HepG2 (cell line): ENCODE measurements around the gene MEIS3. TPM values are rescaled to one million over a fixed set of nuclear protein-coding genes. Genes with fewer than 3 reads are reported as not detected.

Experiments
- ATAC-seq: fragments of 200-7000 bp; cut with Tn5 transposase; 3 replicates; pipeline ENCODE4 v1.9.1; 2020; ENCODE audit warnings: mild to moderate bottlenecking, moderate library complexity
- BruUV-seq: library from RNA; stranded (reverse); fragments of 400-500 nt; replicated peaks from 2 replicates; lab custom pipeline; 2021; lab: Mats Ljungman, UMichigan
- CTCF ChIA-PET: fragments of 300-600 bp; formaldehyde crosslinking; extraction: SDS; loops from one replicate; lab custom pipeline; 2021; ENCODE audit warnings: low total read pairs, inconsistent platforms, low intra/inter-chr PET ratio; lab: Yijun Ruan, JAX
- POLR2A ChIA-PET: fragments of 350-600 bp; sonication (Branson Sonifier 250); formaldehyde crosslinking; loops from one replicate; lab custom pipeline; 2020; ENCODE audit warnings: antibody characterized with exemption, inconsistent platforms; lab: Yijun Ruan, JAX
- DNase-seq: peaks from one replicate; pipeline ENCODE4 v3.0.0-alpha.2; 2015; ENCODE audit warnings: low spot score
- FAIRE-seq: peaks from 3 replicates; lab custom pipeline; 2011; peaks lifted over from hg19 to GRCh38; lab: Jason Lieb, UNC
- H2AFZ ChIP-seq: one replicate; pipeline ENCODE4 v1.6.1; 2011; ENCODE audit warnings: low read length, inconsistent platforms
- H3K27ac ChIP-seq: fragments of 300-600 bp; 3 replicates; pipeline ENCODE4 v1.8.0; 2011; ENCODE audit warnings: mixed run types, mild to moderate bottlenecking, mixed read lengths, low read length, inconsistent platforms; ENCODE audit not compliant: insufficient read depth; ENCODE audit errors: extremely low read length
- H3K27me3 ChIP-seq, 2 experiments: fragments of 200-600 bp in 1 of 2; 2 replicates in 1 of 2; 3 replicates in 1 of 2; pipeline versions ENCODE4 v1.6.0 to v1.8.0; 2011; ENCODE audit warnings: low read length in 2 of 2, mild to moderate bottlenecking in 2 of 2, moderate library complexity in 2 of 2, inconsistent platforms in 1 of 2; ENCODE audit not compliant: insufficient read depth in 2 of 2, control insufficient read depth in 1 of 2
- H3K36me3 ChIP-seq, 2 experiments: fragments of 200-600 bp in 1 of 2; replicated peaks in 1 of 2; 2 replicates in 1 of 2; 3 replicates in 1 of 2; pipeline versions ENCODE4 v1.5.1 to v1.8.0; 2011; ENCODE audit warnings: low read length in 2 of 2, inconsistent platforms in 1 of 2; ENCODE audit not compliant: insufficient read depth in 2 of 2, control insufficient read depth in 1 of 2
- H3K4me1 ChIP-seq: 2 replicates; pipeline ENCODE4 v1.5.1; 2012; ENCODE audit warnings: low read length, inconsistent platforms; ENCODE audit not compliant: insufficient read depth
- H3K4me2 ChIP-seq: 2 replicates; pipeline ENCODE4 v1.6.0; 2011; ENCODE audit warnings: low read depth, low read length, inconsistent platforms
- H3K4me3 ChIP-seq, 3 experiments: fragments of 200-600 bp in 1 of 3; sonication (generic), shearing (Covaris generic) in 1 of 3; replicated peaks in 1 of 3; 2 replicates each; pipeline ENCODE4 v1.5.1; 2011 to 2016; ENCODE audit warnings: low read length in 3 of 3, inconsistent platforms in 2 of 3, low read depth in 2 of 3, mild to moderate bottlenecking in 2 of 3, control low read depth in 1 of 3, mixed read lengths in 1 of 3; ENCODE audit not compliant: insufficient read depth in 1 of 3
- H3K79me2 ChIP-seq: one replicate; pipeline ENCODE4 v1.6.1; 2011; ENCODE audit warnings: low read length, inconsistent platforms; ENCODE audit not compliant: insufficient read depth
- H3K9ac ChIP-seq: 2 replicates; pipeline ENCODE4 v1.6.0; 2011; ENCODE audit warnings: mild to moderate bottlenecking, low read depth, low read length, inconsistent platforms; ENCODE audit not compliant: insufficient read depth
- H3K9me3 ChIP-seq: 2 replicates; pipeline ENCODE4 v1.5.1; 2012; ENCODE audit warnings: mild to moderate bottlenecking, low read length
- H4K20me1 ChIP-seq: 2 replicates; pipeline ENCODE4 v1.6.0; 2011; ENCODE audit warnings: inconsistent platforms, mild to moderate bottlenecking, low read length, moderate library complexity; ENCODE audit not compliant: insufficient read depth
- CC2D1A ChIP-seq: sonication (generic); formaldehyde crosslinking; IDR thresholded peaks from 2 replicates; pipeline ENCODE4 v1.8.1; 2023; ENCODE audit warnings: mild to moderate bottlenecking, missing genetic modification reagents
- DMTF1 ChIP-seq: sonication (generic); formaldehyde crosslinking; IDR thresholded peaks from 2 replicates; pipeline ENCODE4 v1.4.0; 2020; ENCODE audit warnings: mild to moderate bottlenecking, missing genetic modification reagents
- MEIS1 ChIP-seq: sonication (generic); formaldehyde crosslinking; IDR thresholded peaks from 2 replicates; pipeline ENCODE4 v1.9.0; 2021; ENCODE audit warnings: mild to moderate bottlenecking, missing genetic modification reagents, moderate library complexity, borderline replicate concordance
- SIN3B ChIP-seq: fragments of 150-350 bp; IDR thresholded peaks from 2 replicates; pipeline ENCODE4 v1.6.1; 2014; ENCODE audit warnings: low read length
- ZNF101 ChIP-seq: sonication (generic); formaldehyde crosslinking; IDR thresholded peaks from 2 replicates; pipeline ENCODE4 v1.4.0; 2020; ENCODE audit warnings: mild to moderate bottlenecking, low read depth, missing genetic modification reagents, borderline replicate concordance
- ZNF121 ChIP-seq: sonication (generic); formaldehyde crosslinking; IDR thresholded peaks from 2 replicates; pipeline ENCODE4 v1.5.0; 2020; ENCODE audit warnings: mild to moderate bottlenecking, missing genetic modification reagents
- ZNF432 ChIP-seq: sonication (generic); formaldehyde crosslinking; IDR thresholded peaks from 2 replicates; pipeline ENCODE4 v1.5.0; 2020; ENCODE audit warnings: missing genetic modification reagents, mild to moderate bottlenecking, borderline replicate concordance
- ZNF512 ChIP-seq: sonication (generic); formaldehyde crosslinking; IDR thresholded peaks from 2 replicates; pipeline ENCODE4 v1.4.0; 2020; ENCODE audit warnings: mild to moderate bottlenecking, missing genetic modification reagents
- ZNF740 ChIP-seq: sonication (generic); formaldehyde crosslinking; IDR thresholded peaks from 2 replicates; pipeline ENCODE4 v1.4.0; 2020; ENCODE audit warnings: missing genetic modification reagents
- WGBS: methylation state at CpG from one replicate; pipeline ENCODE4 v1.1.6; 2017; ENCODE audit warnings: low lambda C conversion rate; 5-methylcytosine and 5-hydroxymethylcytosine counted together
- in situ Hi-C: cut with HindIII; loops from 2 replicates; pipeline ENCODE4 v1.10.0; 2017; ENCODE audit warnings: low pct_unique_long_range_greater_than_20kb; ENCODE audit not compliant: extremely low pct_ligation_motif_present
- intact Hi-C: fragments of 100-400 bp; cut with micrococcal nuclease; formaldehyde crosslinking; loops from one replicate; pipeline ENCODE4 v1.10.0; 2022; ENCODE audit not compliant: unreplicated experiment
- polyA plus RNA-seq, 8 experiments: library from polyadenylated mRNA; depleted of rRNA in 3 of 8; stranded (reverse) in 7 of 8; unstranded in 1 of 8; fragments of >200 nt; fragmentation: Illumina TruSeq in 4 of 8; extraction: Trizol in 4 of 8; gene quantifications; 2 replicates each; pipeline versions ENCODE4 v1.2.1 to v1.2.3, GENCODE V29; 2011 to 2016; ENCODE audit warnings: low read depth in 4 of 8, missing spikeins in 1 of 8, mixed read lengths in 1 of 8; ENCODE audit not compliant: insufficient read depth in 1 of 8
- total RNA-seq, 5 experiments: library from RNA; depleted of rRNA; stranded (reverse); fragments of >200 nt; fragmentation: Illumina TruSeq; extraction: Trizol; gene quantifications; 2 replicates each; pipeline ENCODE4 v1.2.3, GENCODE V29; 2016; ENCODE audit warnings: low read depth in 1 of 5
- TF ChIP-seq, protein P1 (sequence below): fragments of 450-650 bp; IDR thresholded peaks from 2 replicates; pipeline ENCODE4 v1.6.1; 2016

MEIS3 gene
- total and polyA plus RNA-seq, 2 of the 13 experiments (the other 11 are each of a cell fraction or from before 2014, with no cell fraction given), result 0.09 to 0.70 TPM

- TF ChIP-seq, protein P1, sequence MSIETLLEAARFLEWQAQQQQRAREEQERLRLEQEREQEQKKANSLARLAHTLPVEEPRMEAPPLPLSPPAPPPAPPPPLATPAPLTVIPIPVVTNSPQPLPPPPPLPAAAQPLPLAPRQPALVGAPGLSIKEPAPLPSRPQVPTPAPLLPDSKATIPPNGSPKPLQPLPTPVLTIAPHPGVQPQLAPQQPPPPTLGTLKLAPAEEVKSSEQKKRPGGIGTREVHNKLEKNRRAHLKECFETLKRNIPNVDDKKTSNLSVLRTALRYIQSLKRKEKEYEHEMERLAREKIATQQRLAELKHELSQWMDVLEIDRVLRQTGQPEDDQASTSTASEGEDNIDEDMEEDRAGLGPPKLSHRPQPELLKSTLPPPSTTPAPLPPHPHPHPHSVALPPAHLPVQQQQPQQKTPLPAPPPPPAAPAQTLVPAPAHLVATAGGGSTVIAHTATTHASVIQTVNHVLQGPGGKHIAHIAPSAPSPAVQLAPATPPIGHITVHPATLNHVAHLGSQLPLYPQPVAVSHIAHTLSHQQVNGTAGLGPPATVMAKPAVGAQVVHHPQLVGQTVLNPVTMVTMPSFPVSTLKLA, result peak; percentile 71
- TF ChIP-seq ZNF432 (CRISPR knock-in tag), result no peak
- POLR2A ChIA-PET, result no interaction called here
- WGBS, result 8% methylated on average over 9 of the region's 9 CpGs
- H4K20me1 ChIP-seq, result 0 out of 2 replicates have a peak, but pooled peaks cover 6% of the 10 kb centered on the region
- CTCF ChIA-PET, result no interaction called here
- no peak overlapping the region for H3K4me2 ChIP-seq
- FAIRE-seq, result no peak
- H3K36me3 ChIP-seq, result no peaks in the 10 kb centered on the region
- no peak overlapping the region for H2AFZ ChIP-seq
- BruUV-seq, result no TSS peak
- no peaks in the 10 kb centered on the region for H3K79me2 ChIP-seq
- in situ Hi-C loops, result no loop called here
- no peak overlapping the region for H3K4me3 ChIP-seq
- no peak overlapping the region for H3K27ac ChIP-seq
- intact Hi-C loops, result no loop called here
- ATAC-seq, result no peak
- H3K4me1 ChIP-seq, result no peaks in the 10 kb centered on the region
- H3K9ac ChIP-seq, result no peak overlapping the region
- no peaks in the 10 kb centered on the region for H3K9me3 ChIP-seq
- H3K27me3 ChIP-seq, result peaks cover 2 to 30% of the 10 kb centered on the region in 2 experiments; a peak in 4 of 5 replicates
- no peak for DNase-seq
Measured at GRCh38 chr19:47404334-47405196, 14.8 kb downstream of the MEIS3 start.

DNA sequence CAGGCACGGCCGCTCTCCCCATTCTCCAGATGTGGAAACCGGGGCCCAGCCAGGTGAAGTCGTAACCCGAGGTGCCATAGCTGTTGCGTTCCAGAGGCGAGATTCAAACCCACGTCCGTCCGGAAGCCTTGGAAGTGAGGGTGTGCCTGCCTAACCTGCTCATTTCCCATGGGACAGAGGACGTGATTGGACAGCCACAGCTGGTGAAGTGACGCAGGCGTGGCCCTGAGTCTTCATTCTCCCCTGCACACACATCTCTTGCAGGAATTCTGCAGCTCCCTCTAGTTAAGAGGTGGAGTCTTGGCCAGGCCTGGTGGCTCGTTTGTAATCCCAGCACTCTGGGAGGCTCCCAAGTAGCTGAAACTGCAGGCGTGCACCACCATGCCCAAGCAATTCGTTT is 16.8 kb downstream of the MEIS3 start:
- ChIA-PET CTCF (no interaction called here), POLR2A (no interaction called here)
- Histone ChIP-seq H3K4me3 (no peak overlapping the region), H3K4me2 (no peak overlapping the region), H3K27me3 (peaks cover 2 to 30% of the 10 kb centered on the region in 2 experiments; a peak in 4 of 5 replicates), H2AFZ (no peak overlapping the region), H3K4me1 (no peaks in the 10 kb centered on the region), H3K9me3 (no peaks in the 10 kb centered on the region), H3K27ac (no peak overlapping the region), H4K20me1 (0 out of 2 replicates have a peak, but pooled peaks cover 6% of the 10 kb centered on the region), H3K9ac (no peak overlapping the region), H3K79me2 (no peaks in the 10 kb centered on the region), H3K36me3 (no peaks in the 10 kb centered on the region)
- no peak for FAIRE-seq
- no TSS peak for BruUV-seq
- in situ Hi-C loops, result no loop called here
- 47% methylated on average over 10 of the region's 16 CpGs for whole genome bisulfite sequencing
- DNase-seq, result no peak
- ATAC-seq, result no peak
- intact Hi-C loops, result no loop called here
- no peak for TF ChIP-seq DMTF1 (CRISPR knock-in tag)
- no peak for TF ChIP-seq ZNF121 (CRISPR knock-in tag)
- no peak for TF ChIP-seq ZNF512 (CRISPR knock-in tag)
- no peak for TF ChIP-seq ZNF740 (CRISPR knock-in tag)
- no peak for TF ChIP-seq CC2D1A (CRISPR knock-in tag)
- no peak for TF ChIP-seq MEIS1 (CRISPR knock-in tag)
- TF ChIP-seq SIN3B, result no peak
- no peak for TF ChIP-seq ZNF101 (CRISPR knock-in tag)
